ENCODE measurements around the gene DCPS. TPM values are rescaled to one million over a fixed set of nuclear protein-coding genes. Genes with fewer than 3 reads are reported as not detected.
"Not testable (repeated sequence)": the region's sequence is repeated elsewhere in the genome, so short reads cannot be mapped to it uniquely, and the experiment has no call there.

The DCPS gene
- total RNA-seq, result 12.1 TPM

- DNase-seq (ENCODE audit: low spot score), result peak; percentile 93
- peak; percentile 99 for ATAC-seq
- intact Hi-C loops (cut with DNase I), result no loop called here
Measured at GRCh38 chr11:126303623-126304456, at the start of gene DCPS. Gene DCPS, plus strand, starts transcription at chr11:126304060. Its CDS starts 21 bp downstream, at chr11:126304081.

- ATAC-seq, result no peak
- intact Hi-C loops (cut with DNase I), result no loop called here
Measured at GRCh38 chr11:126254819-126255218, 49.0 kb upstream of the DCPS start.

GRCh38 chr11:126255507-126255906 is 48.4 kb upstream of the DCPS start:
- intact Hi-C loops (cut with DNase I); DNase-seq (ENCODE audit: low spot score); ATAC-seq: not testable (repeated sequence)

More at GRCh38 chr11:126254819-126255218, 49.0 kb upstream of the DCPS start:
- DNase-seq (ENCODE audit: low spot score), result no peak

GRCh38 chr11:126256216-126256615 is 47.6 kb upstream of the DCPS start:
- ATAC-seq (no peak), DNase-seq (ENCODE audit: low spot score) (no peak)
- intact Hi-C loops (cut with DNase I), result no loop called here

GRCh38 chr11:126257144-126257543 is 46.7 kb upstream of the DCPS start:
- no peak for DNase-seq (ENCODE audit: low spot score)
- intact Hi-C loops (cut with DNase I), result no loop called here

GRCh38 chr11:126257764-126258163 is 46.1 kb upstream of the DCPS start:
- intact Hi-C loops (cut with DNase I), result no loop called here
- ATAC-seq, result no peak
- no peak for DNase-seq (ENCODE audit: low spot score)

More at GRCh38 chr11:126257144-126257543, 46.7 kb upstream of the DCPS start:
- no peak for ATAC-seq

- intact Hi-C loops (cut with DNase I), result no loop called here
- ATAC-seq, result no peak
Measured at GRCh38 chr11:126262216-126262615, 41.6 kb upstream of the DCPS start.

GRCh38 chr11:126263489-126263888 is 40.4 kb upstream of the DCPS start:
- intact Hi-C loops (cut with DNase I), result no loop called here
- DNase-seq (ENCODE audit: low spot score), result no peak
- no peak for ATAC-seq

More at GRCh38 chr11:126262216-126262615, 41.6 kb upstream of the DCPS start:
- DNase-seq (ENCODE audit: low spot score), result no peak

- ATAC-seq, result no peak
- no peak for DNase-seq (ENCODE audit: low spot score)
- intact Hi-C loops (cut with DNase I), result loop anchor here (2.0 kb wide), 1 partner anchor 55 kb away; the partner anchor contains the start of genes FAM118B and RPUSD4
Measured at GRCh38 chr11:126265811-126266210, 38.0 kb upstream of the DCPS start.

- ATAC-seq, result no peak
- no peak for DNase-seq (ENCODE audit: low spot score)
- intact Hi-C loops (cut with DNase I), result no loop called here
Measured at GRCh38 chr11:126267650-126268049, 36.2 kb upstream of the DCPS start.

- no peak for DNase-seq (ENCODE audit: low spot score)
- no peak for ATAC-seq
- intact Hi-C loops (cut with DNase I), result no loop called here
Measured at GRCh38 chr11:126268361-126268707, 35.5 kb upstream of the DCPS start.

- intact Hi-C loops (cut with DNase I), result no loop called here
- ATAC-seq (peak; percentile 100), DNase-seq (ENCODE audit: low spot score) (peak; percentile 100)
Measured at GRCh38 chr11:126268708-126269579, 34.9 kb upstream of the DCPS start, which contains the start of the genes FOXRED1 and SRPRA. Gene FOXRED1, plus strand, starts transcription at chr11:126269154. Its CDS starts 53 bp downstream, at chr11:126269207. Gene SRPRA, minus strand, starts transcription at chr11:126268895. Its CDS starts 91 bp downstream, at chr11:126268804.

- DNase-seq (ENCODE audit: low spot score) (no peak), ATAC-seq (no peak)
- intact Hi-C loops (cut with DNase I), result no loop called here
Measured at GRCh38 chr11:126277322-126277721, 26.5 kb upstream of the DCPS start.

- no peak for ATAC-seq
- intact Hi-C loops (cut with DNase I), result no loop called here
Measured at GRCh38 chr11:126277780-126278179, 26.1 kb upstream of the DCPS start.

GRCh38 chr11:126279191-126279590 is 24.7 kb upstream of the DCPS start:
- intact Hi-C loops (cut with DNase I), result no loop called here
- DNase-seq (ENCODE audit: low spot score) (no peak), ATAC-seq (no peak)

More at GRCh38 chr11:126277780-126278179, 26.1 kb upstream of the DCPS start:
- DNase-seq (ENCODE audit: low spot score), result no peak

- ATAC-seq, result no peak
- intact Hi-C loops (cut with DNase I), result no loop called here
- DNase-seq (ENCODE audit: low spot score), result no peak
Measured at GRCh38 chr11:126280595-126280994, 23.3 kb upstream of the DCPS start.

- no peak for DNase-seq (ENCODE audit: low spot score)
- intact Hi-C loops (cut with DNase I), result no loop called here
- ATAC-seq, result no peak
Measured at GRCh38 chr11:126281245-126281644, 22.6 kb upstream of the DCPS start.

- no peak for DNase-seq (ENCODE audit: low spot score)
- no peak for ATAC-seq
- intact Hi-C loops (cut with DNase I), result no loop called here
Measured at GRCh38 chr11:126281666-126282175, 22.1 kb upstream of the DCPS start.

- intact Hi-C loops (cut with DNase I), result no loop called here
- peak; percentile 75 for ATAC-seq
- peak; percentile 72 for DNase-seq (ENCODE audit: low spot score)
Measured at GRCh38 chr11:126282361-126282735, 21.5 kb upstream of the DCPS start.

All from sciatic nerve (tissue), 2 donors.